HG02642 (cell line): ENCODE results near the gene ALKBH2.
"Not testable (repeated sequence)": the region's sequence is repeated elsewhere in the genome, so short reads cannot be mapped to it uniquely, and the experiment has no call there.

Experiments
- ATAC-seq: cut with Tn5 transposase; IDR thresholded peaks from one replicate; pipeline ENCODE4 v1.9.1; 2021; ENCODE audit warnings: mild to moderate bottlenecking; ENCODE audit not compliant: unreplicated experiment, poor library complexity

ALKBH2 gene

DNA sequence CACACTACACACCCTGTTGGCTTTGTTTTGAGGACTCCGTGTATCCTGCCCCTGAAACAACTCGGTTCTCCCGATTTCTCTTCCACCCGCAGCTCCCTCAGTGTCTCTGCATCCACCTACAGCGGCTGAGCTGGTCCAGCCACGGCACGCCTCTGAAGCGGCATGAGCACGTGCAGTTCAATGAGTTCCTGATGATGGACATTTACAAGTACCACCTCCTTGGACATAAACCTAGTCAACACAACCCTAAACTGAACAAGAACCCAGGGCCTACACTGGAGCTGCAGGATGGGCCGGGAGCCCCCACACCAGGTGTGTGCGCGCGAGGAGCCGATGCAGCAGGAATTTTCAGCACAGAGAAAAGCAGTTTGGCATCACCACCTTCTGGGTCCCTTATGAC lies 10.5 kb downstream of the ALKBH2 start:
- ATAC-seq: no peak

GRCh38 chr12:109074866-109075265 lies 18.4 kb downstream of the ALKBH2 start:
- no peak for ATAC-seq

DNA sequence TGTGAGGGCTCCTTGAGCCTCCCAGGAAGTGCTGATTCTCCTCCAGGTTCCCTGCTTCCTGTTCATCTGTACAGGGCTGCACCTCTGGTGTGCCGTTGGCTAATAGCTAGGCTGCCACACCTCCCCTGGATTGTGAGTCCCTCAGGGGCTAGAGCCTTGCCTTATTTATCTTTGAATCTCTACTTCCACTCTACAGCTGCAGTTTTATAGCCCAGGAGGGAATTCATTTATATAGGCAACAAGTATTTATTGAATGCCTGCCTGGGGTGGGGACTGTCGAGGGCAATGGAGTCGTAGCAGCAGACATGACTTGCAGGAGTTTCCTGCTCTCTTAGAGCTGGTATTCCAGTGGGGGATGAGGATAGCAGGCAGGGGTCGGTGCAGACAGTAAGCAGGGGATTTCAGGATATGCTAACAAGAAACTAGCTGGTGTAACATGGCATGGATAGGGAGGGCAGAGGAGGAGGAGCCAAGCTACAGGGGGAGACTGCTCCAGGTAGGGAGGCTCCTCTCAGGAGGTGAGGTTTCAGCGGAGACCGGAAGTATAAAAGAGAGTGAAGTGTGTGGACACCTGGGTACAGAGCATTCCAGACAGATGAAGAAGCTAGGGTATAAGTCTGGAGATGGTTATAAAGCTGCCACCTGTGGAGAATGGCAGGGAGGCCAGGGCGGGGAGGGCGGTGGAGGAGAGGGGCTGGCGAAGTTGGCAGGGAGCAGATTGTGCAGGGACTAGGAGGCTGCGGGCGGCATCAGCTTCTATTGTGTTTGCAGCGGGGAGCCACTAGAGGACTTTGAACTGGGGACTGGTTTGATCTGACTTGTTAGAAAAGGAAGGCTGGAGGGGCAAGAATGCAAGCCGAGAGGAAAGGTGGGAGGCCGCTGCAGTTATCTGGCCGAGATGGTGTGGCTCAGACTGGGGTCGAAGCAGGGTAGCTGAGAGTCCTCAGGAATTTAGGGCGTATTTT lies 23.7 kb downstream of the ALKBH2 start:
- no peak for ATAC-seq

- ATAC-seq: no peak
Observed at GRCh38 chr12:109065853-109066193, 27.4 kb downstream of the ALKBH2 start.

GRCh38 chr12:109065154-109065852 lies 28.0 kb downstream of the ALKBH2 start:
- ATAC-seq: no peak

GRCh38 chr12:109064143-109064542 lies 29.1 kb downstream of the ALKBH2 start:
- no peak for ATAC-seq

- ATAC-seq: no peak
Observed at GRCh38 chr12:109058773-109059172, 34.5 kb downstream of the ALKBH2 start.

- no peak for ATAC-seq
Observed at GRCh38 chr12:109057376-109057775, 35.9 kb downstream of the ALKBH2 start.

GRCh38 chr12:109056891-109057290 lies 36.4 kb downstream of the ALKBH2 start:
- no peak for ATAC-seq

- no peak for ATAC-seq
Observed at GRCh38 chr12:109054520-109054919, 38.8 kb downstream of the ALKBH2 start.

DNA sequence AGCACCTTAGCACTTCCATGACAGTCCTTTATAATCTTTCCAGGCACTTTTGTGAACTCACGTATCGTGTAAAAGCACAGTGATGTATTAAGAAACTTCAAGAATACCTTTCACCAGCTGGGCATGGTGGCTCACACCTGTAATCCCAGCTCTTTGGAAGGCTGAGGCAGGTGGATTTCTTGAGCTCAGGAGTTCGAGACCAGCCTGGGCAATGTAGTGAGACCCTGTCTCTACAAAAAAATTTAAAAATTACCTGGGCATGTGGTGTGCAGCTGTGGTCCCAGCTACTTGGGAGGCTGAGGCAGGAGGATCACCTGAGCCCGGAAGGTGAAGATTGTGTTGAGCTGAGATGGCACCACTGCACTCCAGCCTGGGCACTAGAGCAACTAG lies 39.2 kb downstream of the ALKBH2 start:
- ATAC-seq: not testable (repeated sequence)

DNA sequence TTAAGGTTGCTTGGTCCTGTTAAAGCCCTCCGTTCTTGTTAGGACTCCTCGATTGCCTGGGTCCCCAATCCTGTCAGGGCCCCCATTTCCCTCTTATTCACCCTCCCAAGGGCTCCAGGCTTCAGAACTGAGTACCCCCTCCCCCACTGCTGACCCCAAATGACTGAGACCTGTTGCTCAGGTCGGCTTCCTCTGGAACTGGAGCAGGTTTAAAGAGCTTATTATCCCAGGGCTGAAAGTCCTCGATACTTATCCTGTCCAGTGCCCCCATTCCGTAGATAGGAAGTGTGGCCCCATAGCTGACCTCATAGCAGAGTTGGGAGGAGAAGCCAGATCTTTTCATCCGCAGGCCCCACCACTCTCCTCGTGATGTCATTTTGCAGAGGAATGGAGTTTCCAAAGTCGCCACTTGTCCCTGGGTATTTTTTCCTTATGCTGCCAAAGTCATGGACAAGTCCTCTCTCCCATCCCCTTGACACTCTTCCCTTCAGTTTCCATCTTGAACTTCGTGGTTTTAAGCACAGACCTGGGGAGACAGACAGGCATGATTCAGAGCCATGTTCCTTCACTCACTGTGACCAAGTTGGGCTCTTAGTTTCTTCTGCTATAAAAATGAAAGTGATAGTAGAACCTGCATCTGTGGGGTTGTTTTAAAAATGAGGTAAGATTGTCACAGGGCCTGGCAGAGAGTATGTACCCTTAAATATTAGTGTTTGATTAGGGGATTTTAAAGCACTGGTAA lies 39.7 kb downstream of the ALKBH2 start:
- ATAC-seq: no peak

- ATAC-seq: peak; percentile 87
Observed at GRCh38 chr12:109052414-109053323, 40.6 kb downstream of the ALKBH2 start, which contains the start of gene USP30. USP30 (plus strand) TSS chr12:109052576; CDS start chr12:109052679, 103 bp downstream.

DNA sequence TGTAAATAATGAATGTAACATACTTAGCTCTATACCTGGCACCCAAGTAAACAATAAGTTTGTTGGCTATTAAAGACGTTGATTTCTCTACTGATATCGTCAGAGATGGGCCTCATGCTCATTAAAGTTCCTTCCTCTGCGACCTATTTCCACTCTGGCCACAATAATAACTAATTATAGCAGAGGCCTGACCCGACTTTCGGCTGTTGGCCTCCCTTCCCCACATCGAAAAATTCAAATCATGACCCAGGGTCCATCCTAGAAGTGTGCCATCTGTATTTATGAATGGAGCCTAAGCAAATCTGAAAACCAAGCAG lies 41.2 kb downstream of the ALKBH2 start:
- no peak for ATAC-seq

DNA sequence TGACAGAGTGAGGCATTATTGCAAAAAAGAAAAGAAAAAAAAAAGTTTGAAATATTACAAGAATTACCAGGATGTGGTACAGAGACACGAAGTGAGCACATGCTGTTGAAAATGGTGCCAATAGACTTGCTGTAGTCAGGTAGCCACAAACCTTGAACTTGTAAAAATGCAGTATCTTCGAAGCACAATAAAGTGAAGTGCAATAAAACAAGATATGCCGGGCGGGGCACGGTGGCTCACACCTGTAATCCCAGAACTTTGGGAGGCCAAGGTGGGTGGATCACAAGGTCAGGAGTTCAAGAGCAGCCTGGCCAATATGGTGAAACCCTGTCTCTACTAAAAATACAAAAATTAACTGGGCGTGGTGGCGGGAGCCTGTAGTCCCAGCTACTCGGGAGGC lies 43.5 kb downstream of the ALKBH2 start:
- ATAC-seq: not testable (repeated sequence)

DNA sequence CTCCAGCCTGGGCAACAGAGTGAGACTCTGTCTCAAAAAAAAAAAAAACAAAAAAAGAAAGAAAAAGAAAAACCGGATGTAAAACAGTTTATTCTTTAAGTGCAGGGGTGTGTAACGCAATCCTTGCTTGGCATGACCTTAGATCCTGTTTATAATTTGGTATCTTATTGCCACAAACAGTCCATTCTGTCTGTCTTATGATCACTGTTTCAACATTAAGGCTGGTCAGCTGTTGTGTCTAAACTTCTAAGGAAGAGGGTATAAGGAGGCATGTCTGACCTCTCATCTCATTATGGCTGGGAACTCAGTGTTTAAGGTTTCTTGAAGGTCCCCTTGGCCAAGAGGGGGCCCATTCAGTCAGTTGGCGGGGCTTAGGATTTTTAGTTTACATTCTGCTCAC lies 44.6 kb downstream of the ALKBH2 start:
- ATAC-seq: not testable (repeated sequence)

- ATAC-seq: no peak
Observed at GRCh38 chr12:109047081-109047805, 46.0 kb downstream of the ALKBH2 start.

DNA sequence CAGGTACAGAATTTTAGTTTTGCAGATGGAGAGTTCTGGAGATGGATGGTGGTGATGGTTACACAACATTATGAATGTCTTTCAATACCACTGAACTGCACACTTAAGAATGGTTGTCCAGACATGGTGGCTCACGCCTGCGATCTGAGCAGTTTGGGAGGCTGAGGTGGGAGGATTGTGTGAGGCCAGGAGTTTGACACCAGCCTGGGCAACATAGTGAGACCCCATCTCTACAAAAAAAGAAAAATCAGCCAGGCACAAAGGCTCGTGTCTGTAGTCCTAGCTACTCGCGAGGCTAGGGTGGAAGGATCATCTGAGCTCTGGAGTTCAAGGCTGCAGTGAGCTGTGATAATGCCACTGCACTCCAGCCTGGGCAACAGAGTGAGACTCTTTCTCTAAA lies 49.0 kb downstream of the ALKBH2 start:
- no peak for ATAC-seq
